HL-60 (cell line): ENCODE measurements around the gene ZSWIM9.

Source experiments
- DNase-seq, 2 experiments: peaks; one replicate each; pipeline ENCODE4 v3.0.0-alpha.2; 2010 to 2020; ENCODE audit warnings: low read depth in 1 of 2, low spot score in 1 of 2
- H3K27ac ChIP-seq: fragments of 250-450 bp; sonication (Bioruptor Pico); replicated peaks from 2 replicates; pipeline ENCODE4 v1.5.1; 2020; ENCODE audit warnings: mild to moderate bottlenecking, moderate library complexity
- H3K27me3 ChIP-seq: fragments of 250-450 bp; sonication (Bioruptor Pico); 2 replicates; pipeline ENCODE4 v1.5.1; 2021; ENCODE audit warnings: mild to moderate bottlenecking, moderate library complexity; ENCODE audit not compliant: insufficient read depth, poor library complexity, severe bottlenecking
- H3K4me3 ChIP-seq: replicated peaks from 2 replicates; pipeline ENCODE4 v1.5.1; 2011; ENCODE audit warnings: mild to moderate bottlenecking, control low read depth, low read length; ENCODE audit not compliant: insufficient read depth
- CTCF ChIP-seq: IDR thresholded peaks from one replicate; pipeline ENCODE4 v1.5.1; 2011; ENCODE audit warnings: low read length, control low read depth, inconsistent platforms; ENCODE audit not compliant: insufficient read depth
- GABPA ChIP-seq: IDR thresholded peaks from 2 replicates; pipeline ENCODE4 v1.6.1; 2012; ENCODE audit warnings: low read depth
- POLR2AphosphoS5 ChIP-seq: IDR thresholded peaks from 2 replicates; pipeline ENCODE4 v1.6.1; 2012; ENCODE audit warnings: low read depth
- REST ChIP-seq: IDR thresholded peaks from 2 replicates; pipeline ENCODE4 v1.6.1; 2012; ENCODE audit warnings: low read depth; ENCODE audit not compliant: insufficient replicate concordance
- SPI1 ChIP-seq: IDR thresholded peaks from 2 replicates; pipeline ENCODE4 v1.6.1; 2012; ENCODE audit warnings: low read depth, mild to moderate bottlenecking, borderline replicate concordance

The ZSWIM9 gene

DNA sequence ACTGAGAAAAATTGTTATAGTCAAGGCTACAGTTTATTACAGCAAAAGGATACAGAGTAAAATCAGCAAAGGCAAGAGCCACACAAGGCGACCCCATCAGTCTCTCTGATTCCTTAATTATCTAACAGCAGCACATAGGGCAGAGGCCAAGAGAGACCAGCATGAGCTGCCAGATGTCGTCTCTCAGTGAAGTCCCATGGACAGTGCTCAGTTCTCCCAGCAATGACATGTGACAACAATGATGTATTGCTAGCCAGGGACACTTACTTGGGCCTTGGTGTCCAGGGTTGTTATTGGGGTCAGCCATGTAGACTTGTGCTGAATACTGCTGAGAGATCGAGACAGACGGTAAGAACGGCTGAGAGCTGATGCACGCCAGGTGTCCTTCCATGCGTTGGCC is 22.3 kb downstream of the ZSWIM9 start:
- TF ChIP-seq GABPA (no peak), REST (no peak), CTCF (no peak), SPI1 (no peak)

GRCh38 chr19:48194041-48194843 is 23.8 kb downstream of the ZSWIM9 start:
- Histone ChIP-seq H3K4me3 (no peak overlapping the region), H3K27ac (no peak overlapping the region), H3K27me3 (no peaks in the 10 kb centered on the region)
- DNase-seq, result peak in 1 of 2 experiments; percentile 39
- TF ChIP-seq GABPA (no peak), CTCF (peak; percentile 43)

More for the DNA sequence above, 22.3 kb downstream of the ZSWIM9 start:
- Histone ChIP-seq H3K27ac (no peak overlapping the region), H3K4me3 (no peak overlapping the region), H3K27me3 (no peaks in the 10 kb centered on the region)
- DNase-seq, result no peak

DNA sequence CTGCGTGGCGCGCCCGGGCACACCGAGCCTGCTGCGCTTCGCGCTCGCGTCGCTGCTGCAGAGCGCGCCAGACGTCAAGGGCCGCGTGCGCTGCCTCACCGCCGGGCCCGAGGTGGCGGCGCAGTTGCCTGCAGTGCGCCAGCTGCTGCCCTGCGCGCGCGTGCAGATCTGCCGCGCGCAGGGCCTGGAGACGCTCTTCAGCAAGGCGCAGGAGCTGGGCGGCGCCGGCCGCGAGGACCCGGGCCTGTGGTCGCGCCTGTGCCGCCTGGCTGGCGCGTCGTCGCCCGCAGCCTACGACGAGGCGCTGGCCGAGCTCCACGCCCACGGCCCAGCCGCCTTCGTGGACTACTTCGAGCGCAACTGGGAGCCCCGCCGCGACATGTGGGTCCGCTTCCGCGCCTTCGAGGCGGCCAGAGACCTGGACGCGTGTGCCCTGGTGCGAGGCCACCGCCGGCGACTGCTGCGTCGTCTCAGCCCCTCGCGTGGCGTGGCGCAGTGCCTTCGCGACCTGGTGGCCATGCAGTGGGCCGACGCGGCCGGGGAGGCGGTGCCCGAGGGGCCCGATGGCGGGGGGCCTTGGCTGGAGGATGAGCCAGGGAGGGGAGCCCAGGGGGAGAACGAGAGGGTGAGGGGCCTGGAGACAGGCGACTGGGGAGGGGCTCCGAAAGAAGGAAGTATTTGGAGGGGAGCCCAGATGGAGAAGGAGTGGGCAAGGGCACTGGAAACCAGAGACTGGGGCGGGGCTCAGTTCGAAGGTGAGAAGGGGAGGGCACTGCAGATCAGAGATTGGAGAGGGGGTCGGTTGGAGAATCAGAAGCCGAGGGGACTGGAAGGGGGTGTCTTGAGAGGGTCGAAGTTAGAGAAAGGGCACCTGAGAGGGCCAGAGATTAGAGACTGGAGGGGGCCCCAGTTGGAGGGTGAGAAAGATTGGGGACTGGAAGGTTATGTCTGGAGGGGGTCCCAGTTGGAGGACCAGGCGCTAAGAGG is 24.7 kb downstream of the ZSWIM9 start:
- Histone ChIP-seq H3K27me3 (no peaks in the 10 kb centered on the region), H3K27ac (no peak overlapping the region), H3K4me3 (no peak overlapping the region)
- no peak for DNase-seq
- TF ChIP-seq SPI1 (no peak), CTCF (no peak), POLR2AphosphoS5 (no peak), REST (no peak), GABPA (no peak)
